HG03139 (cell line): ENCODE results near the gene EML1.

ENCODE experiments used
- ATAC-seq: cut with Tn5 transposase; IDR thresholded peaks from one replicate; pipeline ENCODE4 v1.9.1; 2021; ENCODE audit not compliant: unreplicated experiment

The EML1 gene

GRCh38 chr14:99821519-99822508 is 28.6 kb downstream of the EML1 start:
- ATAC-seq, result no peak

- ATAC-seq, result no peak
These were observed 29.7 kb downstream of the EML1 start for GRCh38 chr14:99822800-99823455.

GRCh38 chr14:99824776-99825175 is 31.6 kb downstream of the EML1 start:
- ATAC-seq, result no peak

- no peak for ATAC-seq
These were observed 36.2 kb downstream of the EML1 start for GRCh38 chr14:99829450-99829849.

- ATAC-seq, result no peak
These were observed 38.1 kb downstream of the EML1 start for GRCh38 chr14:99831303-99831702.

- ATAC-seq, result no peak
These were observed 38.9 kb downstream of the EML1 start for GRCh38 chr14:99831903-99832685.

- ATAC-seq, result no peak
These were observed 44.6 kb downstream of the EML1 start for GRCh38 chr14:99837822-99838221.

- ATAC-seq, result no peak
These were observed 45.5 kb downstream of the EML1 start for GRCh38 chr14:99838639-99839134.

GRCh38 chr14:99839696-99840095 is 46.5 kb downstream of the EML1 start:
- no peak for ATAC-seq

- no peak for ATAC-seq
These were observed 47.1 kb downstream of the EML1 start for GRCh38 chr14:99840265-99840664.

- ATAC-seq, result no peak
These were observed 47.6 kb downstream of the EML1 start for GRCh38 chr14:99840774-99841305.

- ATAC-seq, result no peak
These were observed 48.3 kb downstream of the EML1 start for GRCh38 chr14:99841436-99842071.

- no peak for ATAC-seq
These were observed 48.9 kb downstream of the EML1 start for GRCh38 chr14:99842141-99842540.

GRCh38 chr14:99846808-99847207 is 53.6 kb downstream of the EML1 start:
- no peak for ATAC-seq

GRCh38 chr14:99850709-99851108 is 57.5 kb downstream of the EML1 start:
- ATAC-seq, result no peak

GRCh38 chr14:99852578-99852977 is 59.4 kb downstream of the EML1 start:
- no peak for ATAC-seq

- no peak for ATAC-seq
These were observed 60.0 kb downstream of the EML1 start for GRCh38 chr14:99853206-99853605.

- no peak for ATAC-seq
These were observed 61.6 kb downstream of the EML1 start for GRCh38 chr14:99854831-99855230.

- ATAC-seq, result no peak
These were observed 62.1 kb downstream of the EML1 start for GRCh38 chr14:99855271-99855670.

GRCh38 chr14:99857551-99857950 is 64.3 kb downstream of the EML1 start:
- no peak for ATAC-seq
